GM18909 (cell line): ENCODE data around the gene MYO10.
"Not testable (repeated sequence)": the region's sequence is repeated elsewhere in the genome, so short reads cannot be mapped to it uniquely, and the experiment has no call there.

Experiments
- ATAC-seq: cut with Tn5 transposase; IDR thresholded peaks from one replicate; pipeline ENCODE4 v1.9.1; 2021; ENCODE audit warnings: mild to moderate bottlenecking; ENCODE audit not compliant: unreplicated experiment, poor library complexity

MYO10 gene

DNA sequence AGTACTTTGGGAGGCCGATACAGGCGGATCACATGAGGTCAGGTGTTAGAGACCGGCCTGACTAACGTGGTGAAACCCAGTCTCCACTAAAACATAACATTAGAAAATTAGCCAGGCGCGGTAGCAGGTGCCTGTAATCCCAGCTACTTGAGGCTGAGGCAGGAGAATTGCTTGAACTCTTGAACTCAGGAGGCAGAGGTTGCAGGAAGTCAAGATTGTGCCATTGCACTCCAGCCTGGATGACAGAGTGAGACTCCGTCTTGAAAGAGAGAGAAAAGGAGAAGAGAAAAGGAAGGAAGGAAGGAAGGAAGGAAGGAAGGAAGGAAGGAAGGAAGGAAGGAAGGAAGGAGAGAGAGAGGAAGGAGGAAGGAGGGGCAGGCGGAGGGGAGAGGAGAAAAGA, 45.1 kb downstream of the MYO10 start:
- no peak for ATAC-seq

GRCh38 chr5:16889972-16890519, 46.0 kb downstream of the MYO10 start:
- no peak for ATAC-seq

GRCh38 chr5:16889203-16889971, 46.7 kb downstream of the MYO10 start:
- ATAC-seq, result no peak

GRCh38 chr5:16888694-16889124, 47.4 kb downstream of the MYO10 start:
- ATAC-seq, result no peak

DNA sequence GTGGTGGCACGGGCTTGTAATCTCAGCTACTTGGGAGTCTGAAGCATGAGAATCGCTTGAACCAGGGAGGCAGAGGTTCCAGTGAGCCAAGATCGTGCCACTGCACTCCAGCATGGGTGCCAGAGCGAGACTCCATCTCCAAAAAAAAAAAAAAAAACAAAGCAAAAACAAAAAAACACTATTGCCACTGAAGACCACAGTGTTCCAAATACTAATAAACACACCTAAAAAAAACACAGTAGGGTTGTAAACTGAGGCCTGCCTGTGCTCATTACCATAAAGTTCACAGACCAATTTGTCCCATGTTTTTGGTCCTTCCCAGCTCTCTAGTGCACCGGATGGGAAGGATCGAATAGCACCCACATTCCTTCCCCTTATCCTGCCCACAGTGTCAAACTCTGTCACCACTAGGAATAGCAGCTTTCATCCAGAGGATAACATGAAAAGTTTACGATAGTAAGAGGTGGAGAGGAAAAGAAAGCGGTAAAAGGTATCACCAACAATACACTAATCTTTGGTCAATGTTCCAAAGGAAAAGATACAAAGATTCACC, 49.2 kb downstream of the MYO10 start:
- no peak for ATAC-seq

GRCh38 chr5:16886366-16886736, 49.7 kb downstream of the MYO10 start:
- no peak for ATAC-seq

- no peak for ATAC-seq
These were observed 50.3 kb downstream of the MYO10 start for GRCh38 chr5:16885635-16886365.

DNA sequence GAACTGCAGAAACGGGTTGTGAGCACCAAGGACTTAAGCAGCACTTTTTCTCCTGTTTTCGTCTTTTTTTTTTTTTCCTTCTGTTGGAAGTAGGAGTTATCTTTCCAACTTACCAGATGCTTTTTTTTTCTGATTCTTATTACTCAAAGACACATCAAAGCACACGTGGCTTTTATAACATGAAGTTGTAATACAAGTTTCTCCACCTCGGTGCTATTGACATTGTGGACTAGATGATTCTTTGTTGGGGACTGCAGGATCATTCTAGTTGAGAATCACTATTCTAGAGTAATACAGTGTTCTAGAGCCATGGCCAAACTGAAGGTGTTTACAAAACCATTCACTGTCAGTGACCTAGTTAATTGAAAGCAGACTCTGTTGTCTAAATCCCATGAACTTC, 51.5 kb downstream of the MYO10 start:
- no peak for ATAC-seq

GRCh38 chr5:16883806-16884205, 52.3 kb downstream of the MYO10 start:
- ATAC-seq, result no peak

- ATAC-seq, result no peak
These were observed 52.9 kb downstream of the MYO10 start for GRCh38 chr5:16883176-16883575.

GRCh38 chr5:16881251-16881650, 54.8 kb downstream of the MYO10 start:
- no peak for ATAC-seq

GRCh38 chr5:16880547-16880946, 55.5 kb downstream of the MYO10 start:
- no peak for ATAC-seq

DNA sequence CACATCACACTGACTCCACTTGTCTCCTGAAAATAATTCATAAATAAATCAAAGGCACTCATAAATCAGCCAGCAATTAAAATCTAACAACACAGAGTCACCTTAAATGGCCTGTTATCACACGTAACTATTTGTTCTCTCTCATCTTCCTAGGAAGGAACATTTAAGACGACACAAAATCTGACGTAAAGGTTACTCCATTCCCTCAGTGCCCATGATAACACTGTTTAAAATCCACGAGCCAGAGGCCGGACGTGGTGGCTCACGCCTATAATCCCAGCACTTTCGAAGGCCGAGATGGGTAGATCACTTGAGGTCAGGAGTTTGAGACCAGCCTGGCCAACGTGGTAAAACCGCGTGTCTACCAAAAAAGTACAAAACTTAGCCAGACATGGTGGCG, 56.4 kb downstream of the MYO10 start:
- no peak for ATAC-seq

DNA sequence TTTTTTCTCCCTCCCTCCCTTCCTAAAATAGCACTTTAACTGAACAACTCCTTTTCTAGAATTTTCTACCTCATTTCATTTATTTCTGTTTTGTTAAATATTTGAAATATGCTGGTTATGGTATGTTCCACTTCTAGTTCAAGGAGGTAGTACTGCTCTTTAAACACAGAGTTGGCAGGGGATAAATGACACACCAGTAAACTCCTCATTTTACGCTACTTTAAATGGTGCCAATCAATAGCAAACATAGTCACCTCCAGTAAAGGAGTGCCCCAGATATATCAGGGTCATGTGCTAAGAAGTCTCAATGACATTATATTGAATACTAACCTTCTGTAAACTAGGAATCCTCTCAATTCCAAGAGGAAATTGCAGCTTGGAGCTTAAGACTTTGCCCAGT, 56.9 kb downstream of the MYO10 start:
- ATAC-seq, result no peak

DNA sequence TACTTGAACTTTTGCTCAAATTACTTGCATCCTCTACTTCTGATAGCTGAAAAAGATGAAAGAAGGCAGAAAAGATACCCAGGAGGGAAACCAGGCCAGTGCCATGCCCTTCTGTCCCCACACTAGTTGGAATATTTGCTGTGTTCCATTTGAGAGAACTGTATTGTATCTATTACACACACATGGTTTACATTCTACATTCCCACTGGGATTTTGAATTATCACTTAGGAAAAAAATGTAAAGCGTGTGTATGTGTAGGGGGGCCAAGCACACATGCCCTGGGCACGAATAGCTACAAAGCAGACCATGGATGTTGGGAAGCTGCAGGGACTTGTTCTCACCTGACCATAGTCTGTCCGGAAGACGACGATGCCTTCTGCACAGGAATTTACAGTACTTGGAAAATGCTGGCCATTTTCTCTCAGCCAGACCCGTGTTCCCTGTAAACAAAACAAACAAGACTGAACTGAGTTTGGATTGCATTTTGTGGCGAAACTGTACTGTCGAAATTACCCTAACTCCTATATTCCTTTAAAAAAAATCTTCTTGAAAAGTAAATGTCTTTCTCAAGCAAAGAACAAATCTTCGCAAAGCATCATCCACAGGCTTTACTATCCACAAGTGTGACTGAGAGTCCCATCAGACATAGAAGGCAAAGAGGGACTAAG, 58.7 kb downstream of the MYO10 start:
- no peak for ATAC-seq

DNA sequence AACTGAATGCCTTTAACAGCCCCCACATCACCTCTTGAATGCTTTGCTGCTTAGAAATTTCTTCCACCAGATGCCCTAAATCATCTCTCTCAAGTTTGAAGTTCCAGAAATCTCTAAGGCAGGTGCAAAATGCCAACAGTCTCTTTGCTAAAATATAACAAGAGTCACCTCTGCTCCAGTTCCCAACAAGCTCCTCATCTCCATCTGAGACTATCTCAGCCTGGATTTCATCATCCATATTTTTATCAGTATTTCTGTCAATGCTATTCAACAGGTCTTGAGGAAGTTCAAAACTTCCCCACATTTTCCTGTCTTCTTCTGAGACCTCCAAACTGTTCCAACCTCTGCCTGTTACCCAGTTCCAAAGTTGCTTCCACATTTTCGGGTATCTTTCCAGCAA, 61.7 kb downstream of the MYO10 start:
- not testable (repeated sequence) for ATAC-seq

DNA sequence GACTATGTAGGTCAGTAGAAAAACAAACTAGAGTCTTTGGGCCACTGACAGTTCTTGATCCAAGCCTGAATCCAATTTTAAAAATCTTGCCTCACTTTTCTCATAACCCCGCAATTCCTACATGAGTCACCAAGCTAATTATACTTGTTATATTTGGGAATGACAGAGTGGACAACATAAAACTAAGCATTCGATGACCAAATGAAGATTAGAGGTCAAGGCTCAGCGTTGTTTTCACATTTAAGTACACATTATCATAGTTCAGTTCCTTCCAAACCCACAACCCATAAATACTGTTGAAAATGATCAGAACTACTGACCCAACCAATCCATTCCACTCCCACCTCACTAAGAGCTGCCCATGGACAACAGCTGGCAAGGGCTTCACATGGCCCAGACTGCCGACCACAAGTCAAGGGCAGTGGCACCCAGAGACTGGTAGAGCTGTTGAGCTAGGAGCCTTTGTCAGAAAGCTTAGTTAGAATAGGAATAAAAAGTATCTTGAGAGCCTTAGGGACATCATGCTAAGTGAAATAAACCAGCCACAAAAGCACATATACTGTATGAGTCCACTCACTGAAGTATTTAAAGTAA, 64.2 kb downstream of the MYO10 start:
- no peak for ATAC-seq

DNA sequence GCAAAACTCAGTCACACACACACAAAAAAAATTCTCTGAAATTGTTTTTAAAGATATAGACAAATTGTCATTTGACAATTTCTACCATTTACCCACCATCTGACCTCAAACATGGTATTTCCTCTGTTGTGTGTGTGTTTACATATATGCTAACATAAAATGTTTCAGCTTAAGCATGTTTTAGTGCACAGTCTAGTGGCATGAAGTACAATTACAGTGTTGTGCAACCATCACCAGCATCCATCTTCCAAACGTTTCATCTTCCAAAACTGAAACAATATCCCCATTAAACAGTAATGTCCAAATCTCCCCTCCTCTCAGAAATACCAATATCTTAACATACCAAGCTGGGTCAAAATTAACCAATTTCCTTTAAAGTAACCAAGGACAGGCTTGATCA, 65.2 kb downstream of the MYO10 start:
- ATAC-seq, result no peak

DNA sequence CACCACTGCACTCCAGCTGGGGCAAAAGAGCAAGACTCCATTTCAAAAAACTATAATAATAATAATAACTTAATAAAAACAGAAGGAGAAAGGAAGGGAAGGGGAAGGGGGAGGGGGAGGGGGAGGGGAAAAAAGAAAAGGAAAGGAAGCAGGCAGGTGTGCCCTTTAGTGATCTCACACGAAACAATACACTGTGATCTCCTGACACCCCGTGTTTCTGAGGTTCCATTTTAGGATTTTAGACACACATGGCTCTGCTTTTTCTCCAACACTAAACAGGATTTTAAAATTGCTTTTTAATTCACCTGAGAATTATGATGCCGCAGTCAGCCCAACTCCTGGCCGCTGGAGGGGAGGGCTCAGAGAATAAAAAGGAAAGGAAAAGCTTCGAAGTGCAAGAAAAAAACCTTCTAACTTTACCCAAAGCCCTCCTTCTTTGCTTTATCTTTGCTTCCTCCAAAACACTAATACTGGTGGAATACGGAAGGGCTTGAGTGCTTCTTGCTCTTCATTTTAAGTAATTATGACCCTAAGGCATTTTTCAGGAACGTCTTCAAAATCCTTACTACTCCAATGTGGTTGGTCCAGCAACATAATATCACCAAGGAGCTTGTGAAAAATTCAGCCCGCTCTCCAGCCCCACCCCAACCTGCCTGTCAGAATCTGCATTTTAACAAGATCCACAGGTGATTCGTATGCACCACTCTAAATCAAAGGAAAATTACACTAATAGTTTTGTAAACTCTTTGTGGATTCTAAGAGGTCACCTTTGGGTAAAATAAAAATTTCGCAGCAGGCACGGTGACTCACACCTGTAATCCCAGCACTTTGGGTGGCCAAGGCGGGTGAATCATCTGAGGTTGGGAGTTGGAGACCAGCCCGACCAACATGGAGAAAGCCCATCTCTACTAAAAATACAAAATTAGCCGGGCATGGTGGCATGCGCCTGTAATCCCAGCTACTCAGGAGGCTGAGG, 66.0 kb downstream of the MYO10 start:
- ATAC-seq, result no peak
